ENCODE measurements around the gene TOR3A. TPM values are rescaled to one million over a fixed set of nuclear protein-coding genes. Genes with fewer than 3 reads are reported as not detected.

TOR3A gene
- total and polyA plus RNA-seq, 2 donors (not counting 3 experiments of a cell fraction or from before 2014, with no cell fraction given) = 14.9 to 16.7 TPM

DNA sequence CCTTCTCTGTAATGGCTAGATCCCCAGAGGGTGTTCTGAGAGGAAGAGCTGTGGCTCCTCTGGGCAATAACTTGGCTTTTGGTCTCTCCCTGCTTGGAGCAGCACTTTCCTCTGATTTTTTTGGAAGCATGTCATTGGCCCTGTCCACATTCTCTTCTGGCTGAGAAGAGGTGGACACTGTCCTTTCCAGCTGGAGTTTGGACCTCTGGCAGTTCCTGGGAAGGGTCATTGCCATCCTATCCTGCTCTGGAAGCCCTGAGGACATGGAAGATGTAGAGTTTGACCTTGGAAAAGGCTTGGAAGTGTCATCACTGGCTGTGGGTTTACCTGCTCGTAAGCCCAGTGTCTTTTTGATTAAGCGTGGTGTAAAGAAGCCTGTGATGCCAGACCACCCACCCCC is 26.8 kb downstream of the TOR3A start:
- peaks cover 62% of the 10 kb centered on the region for H3K79me2 ChIP-seq (ENCODE audit: control insufficient read depth, insufficient read depth, low read length)
- H3K27me3 ChIP-seq (ENCODE audit: control insufficient read depth in 2 of 2, insufficient read depth in 2 of 2, low read length in 2 of 2) = no peaks in the 10 kb centered on the region
- ChIA-PET POLR2A (no interaction called here), CTCF (interaction anchor here (1.1 to 1.8 kb wide), 3 partner anchors 10 to 185 kb away, joined by 3 to 6 read pairs (median 3); partner anchors contain the start of gene SOAT1)
- H3K27ac ChIP-seq (ENCODE audit: insufficient read depth, low read depth, low read length) = no peak overlapping the region
- H3K36me3 ChIP-seq (ENCODE audit: control insufficient read depth in 2 of 2, extremely low read depth in 1 of 2, insufficient read depth in 2 of 2, low read length in 2 of 2) = peaks cover 43 to 54% of the 10 kb centered on the region in 2 experiments
- FAIRE-seq = no peak
- no peak for DNase-seq (ENCODE audit: low read depth, low spot score)
- dilution Hi-C loops (cut with MboI; ENCODE audit: extremely low pct_ligation_motif_present, low sequenced_read_pairs) (no loop called here), intact Hi-C loops (cut with micrococcal nuclease) (no loop called here)
- H3K9ac ChIP-seq (replicated peaks; ENCODE audit: extremely low read depth, insufficient read depth, low read length) = no peak overlapping the region
- H4K20me1 ChIP-seq (replicated peaks; ENCODE audit: control insufficient read depth, extremely low read depth, insufficient read depth, low read length) = peaks cover 12% of the 10 kb centered on the region
- H3K9me1 ChIP-seq (replicated peaks; ENCODE audit: control insufficient read depth, extremely low read depth, insufficient read depth, low read length) = no peaks in the 10 kb centered on the region
- TF ChIP-seq POLR2AphosphoS5 (IDR thresholded peaks at IDR 0.05; ENCODE audit: insufficient read depth, low read depth, low read length) (no peak), MYC (IDR thresholded peaks at IDR 0.05; ENCODE audit: low read depth, low read length) (no peak), EZH2 (IDR thresholded peaks at IDR 0.05; ENCODE audit: borderline replicate concordance, low read depth, low read length, severe bottlenecking) (no peak), CTCF (IDR thresholded peaks at IDR 0.05; ENCODE audit: extremely low read depth in 1 of 2, insufficient read depth in 1 of 2, low read depth in 1 of 2, low read length in 2 of 2) (no peak), FOS (IDR thresholded peaks at IDR 0.05; ENCODE audit: borderline replicate concordance, insufficient read depth, low read length) (no peak), GATA2 (IDR thresholded peaks at IDR 0.05; ENCODE audit: insufficient read depth, insufficient read length, low read depth, low read length) (no peak), POLR2A (IDR thresholded peaks at IDR 0.05; ENCODE audit: low read depth, low read length) (no peak), JUN (IDR thresholded peaks at IDR 0.05; ENCODE audit: borderline replicate concordance, insufficient read depth, insufficient read length, low read depth) (no peak)
- TF ChIP-seq, protein P1, sequence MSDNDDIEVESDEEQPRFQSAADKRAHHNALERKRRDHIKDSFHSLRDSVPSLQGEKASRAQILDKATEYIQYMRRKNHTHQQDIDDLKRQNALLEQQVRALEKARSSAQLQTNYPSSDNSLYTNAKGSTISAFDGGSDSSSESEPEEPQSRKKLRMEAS (IDR thresholded peaks at IDR 0.05; ENCODE audit: insufficient read depth, insufficient read length) = no peak
- BruUV-seq (replicated peaks) = no TSS peak
- H2AFZ ChIP-seq (ENCODE audit: low read depth, low read length) = no peak overlapping the region
- H3K9me3 ChIP-seq (replicated peaks; ENCODE audit: control insufficient read depth, insufficient read depth, low read length) = no peaks in the 10 kb centered on the region
- no peak overlapping the region for H3K4me2 ChIP-seq (ENCODE audit: insufficient read depth, low read length)
- H3K4me1 ChIP-seq (ENCODE audit: control insufficient read depth, extremely low read depth, insufficient read depth, low read length) = no peaks in the 10 kb centered on the region
- no peak overlapping the region for H3K4me3 ChIP-seq (replicated peaks in 1 of 3; ENCODE audit: insufficient read depth in 1 of 3, low read depth in 1 of 3, low read length in 3 of 3)
